Neural crest cell (in vitro differentiated cells): ENCODE results near the gene LINS1. TPM values are rescaled to one million over a fixed set of nuclear protein-coding genes. Genes with fewer than 3 reads are reported as not detected.

ENCODE experiments used
- DNase-seq: peaks from one replicate; pipeline ENCODE4 v3.0.0; 2021; ENCODE audit warnings: low read depth, mixed read lengths, low spot score
- H3K27ac Mint-ChIP-seq: one replicate; pipeline ENCODE4 v1.8.0; 2021; ENCODE audit warnings: mild to moderate bottlenecking, mixed read lengths; ENCODE audit not compliant: unreplicated experiment
- H3K27me3 Mint-ChIP-seq: 2 replicates; pipeline ENCODE4 v1.8.0; 2021; ENCODE audit warnings: low read depth, mild to moderate bottlenecking, mixed read lengths
- H3K36me3 Mint-ChIP-seq: 2 replicates; pipeline ENCODE4 v1.8.0; 2021; ENCODE audit warnings: low read depth, mild to moderate bottlenecking, mixed read lengths
- H3K4me1 Mint-ChIP-seq: 2 replicates; pipeline ENCODE4 v1.8.0; 2021; ENCODE audit warnings: mixed read lengths
- H3K4me3 Mint-ChIP-seq: one replicate; pipeline ENCODE4 v1.8.0; 2021; ENCODE audit warnings: mild to moderate bottlenecking, mixed read lengths
- H3K9me3 Mint-ChIP-seq: 2 replicates; pipeline ENCODE4 v1.8.0; 2021; ENCODE audit warnings: mixed read lengths
- total RNA-seq: library from RNA; stranded (reverse); gene quantifications from 2 replicates; pipeline ENCODE4 v1.2.1, GENCODE V29; 2021
- TF ChIP-seq, protein P1 (sequence below): fragments of 200-600 bp; sonication (generic); conservative IDR thresholded peaks from 2 replicates; pipeline ENCODE4 v1.5.0; 2021; ENCODE audit warnings: antibody characterized with exemption, mild to moderate bottlenecking

LINS1 gene
- total RNA-seq, 1 donor from 2014 or later = 18.2 TPM

DNA sequence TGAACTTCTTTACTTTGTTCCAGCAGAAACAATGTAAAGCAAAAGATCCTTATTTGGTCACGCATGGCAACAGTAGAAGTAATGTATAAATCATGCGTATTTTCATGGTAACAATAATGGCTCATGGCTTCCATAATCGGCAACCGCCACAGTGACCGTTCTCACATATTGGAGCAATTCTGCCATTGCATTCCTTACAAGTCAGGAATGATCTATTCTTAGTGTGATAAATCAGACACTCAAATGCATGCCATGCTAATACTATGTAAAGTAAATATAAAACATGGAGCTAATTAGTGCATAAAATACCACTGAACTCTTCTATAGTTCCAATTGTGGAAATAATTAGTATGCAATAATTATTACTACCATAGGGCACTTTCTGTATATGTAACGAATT is 59.7 kb downstream of the LINS1 start:
- Mint-ChIP-seq H3K4me1 (no peaks in the 10 kb centered on the region), H3K27me3 (peaks cover under 1% of the 10 kb centered on the region), H3K27ac (no peak overlapping the region), H3K36me3 (no peaks in the 10 kb centered on the region), H3K9me3 (peaks cover 9% of the 10 kb centered on the region), H3K4me3 (no peak overlapping the region)
- no peak for DNase-seq
- TF ChIP-seq, protein P1, sequence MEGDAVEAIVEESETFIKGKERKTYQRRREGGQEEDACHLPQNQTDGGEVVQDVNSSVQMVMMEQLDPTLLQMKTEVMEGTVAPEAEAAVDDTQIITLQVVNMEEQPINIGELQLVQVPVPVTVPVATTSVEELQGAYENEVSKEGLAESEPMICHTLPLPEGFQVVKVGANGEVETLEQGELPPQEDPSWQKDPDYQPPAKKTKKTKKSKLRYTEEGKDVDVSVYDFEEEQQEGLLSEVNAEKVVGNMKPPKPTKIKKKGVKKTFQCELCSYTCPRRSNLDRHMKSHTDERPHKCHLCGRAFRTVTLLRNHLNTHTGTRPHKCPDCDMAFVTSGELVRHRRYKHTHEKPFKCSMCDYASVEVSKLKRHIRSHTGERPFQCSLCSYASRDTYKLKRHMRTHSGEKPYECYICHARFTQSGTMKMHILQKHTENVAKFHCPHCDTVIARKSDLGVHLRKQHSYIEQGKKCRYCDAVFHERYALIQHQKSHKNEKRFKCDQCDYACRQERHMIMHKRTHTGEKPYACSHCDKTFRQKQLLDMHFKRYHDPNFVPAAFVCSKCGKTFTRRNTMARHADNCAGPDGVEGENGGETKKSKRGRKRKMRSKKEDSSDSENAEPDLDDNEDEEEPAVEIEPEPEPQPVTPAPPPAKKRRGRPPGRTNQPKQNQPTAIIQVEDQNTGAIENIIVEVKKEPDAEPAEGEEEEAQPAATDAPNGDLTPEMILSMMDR = no peak

DNA sequence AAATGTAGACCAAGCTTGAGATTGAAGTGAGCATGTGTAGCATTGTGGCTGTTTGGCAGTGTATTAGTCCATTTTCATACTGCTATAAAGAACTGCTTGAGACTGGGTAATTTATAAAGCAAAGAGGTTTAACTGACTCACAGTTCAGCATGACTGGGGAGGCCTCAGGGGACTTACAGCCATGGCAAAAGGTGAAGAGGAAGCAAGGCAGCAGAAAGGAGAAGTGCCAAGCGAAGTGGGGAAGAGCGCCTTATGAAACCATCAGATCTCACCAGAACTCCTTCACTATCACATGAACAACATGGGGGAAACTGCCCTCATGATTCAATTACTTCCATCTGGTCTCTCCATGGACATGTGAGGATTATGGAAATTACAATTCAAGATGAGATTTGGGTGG is 64.7 kb downstream of the LINS1 start:
- H3K27ac Mint-ChIP-seq = no peak overlapping the region
- H3K4me1 Mint-ChIP-seq = no peaks in the 10 kb centered on the region
- H3K36me3 Mint-ChIP-seq = no peaks in the 10 kb centered on the region
- no peak overlapping the region for H3K4me3 Mint-ChIP-seq
- H3K9me3 Mint-ChIP-seq = peaks cover 9% of the 10 kb centered on the region
- TF ChIP-seq, protein P1 = no peak
- DNase-seq = no peak
- H3K27me3 Mint-ChIP-seq = peaks cover 13% of the 10 kb centered on the region

DNA sequence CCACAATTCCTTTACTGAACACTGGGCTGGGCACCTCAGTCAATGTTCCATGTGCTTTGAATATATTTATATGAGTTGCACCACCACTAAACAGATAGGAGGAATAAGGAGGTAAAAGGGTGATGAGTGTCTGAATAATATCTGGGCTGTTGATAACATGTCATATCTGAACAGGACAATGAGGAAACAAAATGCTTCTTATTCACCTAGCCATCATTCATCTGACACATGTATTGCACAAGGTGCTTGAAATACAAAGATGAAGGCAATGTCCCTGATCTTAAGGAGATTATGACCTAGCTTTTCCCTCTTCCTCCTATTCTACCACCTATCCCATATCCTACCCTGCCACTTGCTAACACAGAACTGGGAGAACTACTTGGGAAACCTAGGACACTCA is 65.3 kb downstream of the LINS1 start:
- DNase-seq = no peak
- TF ChIP-seq, protein P1 = no peak
- Mint-ChIP-seq H3K4me3 (no peak overlapping the region), H3K4me1 (no peaks in the 10 kb centered on the region), H3K9me3 (peaks cover 9% of the 10 kb centered on the region), H3K27me3 (peaks cover 15% of the 10 kb centered on the region), H3K27ac (no peak overlapping the region), H3K36me3 (no peaks in the 10 kb centered on the region)

DNA sequence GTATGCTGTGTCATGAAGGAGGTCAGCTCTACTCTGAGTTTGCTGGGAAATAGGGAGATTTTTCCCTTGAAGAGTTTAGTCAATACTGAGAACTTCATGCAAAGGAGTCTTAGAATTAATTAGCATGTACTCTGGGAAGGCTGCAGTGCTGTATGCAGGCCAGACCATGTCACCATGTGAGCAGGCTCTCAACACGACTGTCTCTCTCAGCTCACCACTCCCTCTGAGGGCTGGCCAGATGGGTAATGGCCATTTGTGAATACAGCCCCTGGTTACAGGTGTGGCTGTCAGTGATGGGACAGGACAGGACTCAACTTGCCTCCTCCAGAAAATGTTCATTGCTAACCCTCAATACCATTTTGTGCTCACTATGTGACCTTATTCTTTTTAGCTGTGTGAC is 68.1 kb downstream of the LINS1 start:
- Mint-ChIP-seq H3K4me1 (no peaks in the 10 kb centered on the region), H3K27me3 (peaks cover 24% of the 10 kb centered on the region), H3K9me3 (peaks cover 3% of the 10 kb centered on the region)

DNA sequence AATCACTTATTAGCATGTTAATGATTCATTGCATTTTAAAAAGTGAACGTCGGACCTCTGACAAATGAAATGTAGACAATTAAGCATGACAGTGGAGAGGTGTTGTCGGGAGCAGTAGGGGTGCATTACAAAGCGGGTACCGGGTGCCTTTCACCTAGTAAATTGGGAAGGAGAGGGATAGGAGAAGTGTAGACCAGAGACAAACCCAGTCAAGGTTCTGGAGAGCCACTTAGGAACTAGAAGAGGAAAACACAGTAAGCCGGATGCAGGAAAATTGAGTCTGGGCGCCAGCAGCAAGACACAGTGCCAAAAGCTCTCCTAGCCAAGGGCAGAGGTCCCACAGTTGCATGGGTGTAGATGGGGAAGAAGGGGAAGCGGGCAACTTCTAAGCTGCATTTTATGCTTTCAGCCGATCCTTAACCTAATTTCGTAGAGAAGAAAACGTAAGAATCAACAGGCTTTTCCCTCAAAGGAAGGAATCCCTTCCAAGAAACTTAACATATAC is 70.1 kb downstream of the LINS1 start:
- Mint-ChIP-seq H3K36me3 (no peaks in the 10 kb centered on the region), H3K4me1 (no peaks in the 10 kb centered on the region), H3K4me3 (no peak overlapping the region), H3K27me3 (peaks cover 26% of the 10 kb centered on the region), H3K9me3 (no peaks in the 10 kb centered on the region), H3K27ac (no peak overlapping the region)
- DNase-seq = no peak
- TF ChIP-seq, protein P1 = no peak

More for the DNA sequence above, 68.1 kb downstream of the LINS1 start:
- Mint-ChIP-seq H3K27ac (no peak overlapping the region), H3K4me3 (no peak overlapping the region), H3K36me3 (no peaks in the 10 kb centered on the region)
- TF ChIP-seq, protein P1 = no peak
- DNase-seq = no peak

DNA sequence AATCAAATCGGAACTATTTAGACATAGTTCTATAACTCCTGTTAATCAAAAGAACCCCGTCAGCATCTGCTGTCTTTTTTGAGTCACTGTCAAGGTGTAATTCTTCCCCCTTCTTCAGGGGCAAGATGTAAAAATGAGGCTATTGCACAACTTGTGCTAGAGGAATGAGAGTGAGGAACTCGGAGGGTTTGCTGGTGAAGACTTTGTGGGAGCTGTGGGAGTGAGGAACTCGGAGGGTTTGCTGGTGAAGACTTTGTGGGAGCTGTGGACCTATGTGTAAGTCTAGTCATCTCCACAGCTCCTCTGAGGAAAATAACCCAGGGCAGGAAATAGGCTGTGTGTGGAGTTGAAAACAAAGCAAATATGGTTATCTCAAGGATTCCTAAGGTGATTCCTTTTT is 70.8 kb downstream of the LINS1 start:
- Mint-ChIP-seq H3K27ac (no peak overlapping the region), H3K27me3 (peaks cover 23% of the 10 kb centered on the region), H3K36me3 (no peaks in the 10 kb centered on the region), H3K4me1 (no peaks in the 10 kb centered on the region), H3K4me3 (no peak overlapping the region), H3K9me3 (no peaks in the 10 kb centered on the region)
- TF ChIP-seq, protein P1 = no peak
- no peak for DNase-seq
